IMR-90 (cell line): ENCODE data around the gene DAD1. TPM values are rescaled to one million over a fixed set of nuclear protein-coding genes. Genes with fewer than 3 reads are reported as not detected.
"Not testable (repeated sequence)": the region's sequence is repeated elsewhere in the genome, so short reads cannot be mapped to it uniquely, and the experiment has no call there.

ENCODE experiments used
- ATAC-seq: fragments of 200-7000 bp; cut with Tn5 transposase; 2 replicates; pipeline ENCODE4 v1.9.1; 2020; ENCODE audit warnings: low read depth, mild to moderate bottlenecking, moderate library complexity
- BruUV-seq: library from RNA; stranded (reverse); fragments of 400-500 nt; replicated peaks from 2 replicates; lab custom pipeline; 2021; lab: Mats Ljungman, UMichigan
- CTCF ChIA-PET: fragments of 300-600 bp; formaldehyde crosslinking; extraction: SDS; loops from one replicate; lab custom pipeline; 2021; ENCODE audit warnings: antibody characterized with exemption; lab: Yijun Ruan, JAX
- POLR2A ChIA-PET: fragments of 300-600 bp; sonication (Branson Sonifier 250); formaldehyde crosslinking; loops from one replicate; lab custom pipeline; 2022; ENCODE audit warnings: antibody characterized with exemption; ENCODE audit not compliant: unreplicated experiment; lab: Charles Lee
- DNase-seq: peaks from one replicate; pipeline ENCODE4 v3.0.0; 2013
- H2AFZ ChIP-seq: replicated peaks from 2 replicates; pipeline ENCODE3; 2013; ENCODE audit warnings: low read length, mild to moderate bottlenecking; ENCODE audit not compliant: poor library complexity
- H2AK5ac ChIP-seq: 2 replicates; pipeline ENCODE4 v1.6.1; 2013; ENCODE audit warnings: low read depth, low read length, inconsistent platforms
- H2AK9ac ChIP-seq: replicated peaks from 2 replicates; pipeline ENCODE3; 2013; ENCODE audit warnings: mild to moderate bottlenecking, low read depth, low read length, moderate library complexity; ENCODE audit not compliant: poor library complexity
- H2BK120ac ChIP-seq: 2 replicates; pipeline ENCODE4 v1.6.1; 2013; ENCODE audit warnings: low read depth, low read length, inconsistent platforms
- H2BK15ac ChIP-seq: 3 replicates; pipeline ENCODE4 v1.6.1; 2013; ENCODE audit warnings: low read depth, low read length, inconsistent platforms
- H2BK20ac ChIP-seq: 2 replicates; pipeline ENCODE4 v1.6.1; 2013; ENCODE audit warnings: low read depth, mild to moderate bottlenecking, inconsistent platforms, low read length, moderate library complexity
- H2BK5ac ChIP-seq: 2 replicates; pipeline ENCODE4 v1.6.1; 2013; ENCODE audit warnings: mild to moderate bottlenecking, low read depth, low read length, inconsistent platforms; ENCODE audit not compliant: poor library complexity, severe bottlenecking
- H3K14ac ChIP-seq: replicated peaks from 2 replicates; pipeline ENCODE4 v1.6.1; 2013; ENCODE audit warnings: low read depth, low read length, inconsistent platforms
- H3K18ac ChIP-seq: 2 replicates; pipeline ENCODE4 v1.6.1; 2013; ENCODE audit warnings: low read depth, low read length, control low read depth
- H3K23ac ChIP-seq: 2 replicates; pipeline ENCODE4 v1.6.1; 2013; ENCODE audit warnings: low read depth, low read length, inconsistent platforms
- H3K27ac ChIP-seq: 2 replicates; pipeline ENCODE4 v1.5.1; 2013; ENCODE audit warnings: mild to moderate bottlenecking, control low read depth, low read length; ENCODE audit not compliant: insufficient read depth
- H3K27me3 ChIP-seq: 2 replicates; pipeline ENCODE4 v1.6.1; 2013; ENCODE audit warnings: low read length; ENCODE audit not compliant: control insufficient read depth, insufficient read depth
- H3K36me3 ChIP-seq: 2 replicates; pipeline ENCODE4 v1.6.1; 2013; ENCODE audit warnings: low read length, mixed read lengths; ENCODE audit not compliant: control insufficient read depth, insufficient read depth
- H3K4ac ChIP-seq: 2 replicates; pipeline ENCODE4 v1.6.1; 2013; ENCODE audit warnings: low read depth, low read length, inconsistent platforms
- H3K4me1 ChIP-seq: 2 replicates; pipeline ENCODE4 v1.6.1; 2013; ENCODE audit warnings: low read length, mixed read lengths; ENCODE audit not compliant: control insufficient read depth, insufficient read depth
- H3K4me2 ChIP-seq: 2 replicates; pipeline ENCODE4 v1.6.1; 2013; ENCODE audit warnings: low read depth, mild to moderate bottlenecking, control low read depth, low read length, moderate library complexity
- H3K4me3 ChIP-seq: 2 replicates; pipeline ENCODE4 v1.5.1; 2013; ENCODE audit warnings: low read depth, mild to moderate bottlenecking, control low read depth, low read length, moderate library complexity; ENCODE audit not compliant: insufficient read depth
- H3K56ac ChIP-seq: 2 replicates; pipeline ENCODE4 v1.6.1; 2013; ENCODE audit warnings: low read length, inconsistent platforms; ENCODE audit not compliant: insufficient read depth; ENCODE audit errors: extremely low read depth
- H3K79me1 ChIP-seq, 2 experiments: 2 replicates each; pipeline ENCODE4 v1.6.1; 2013; ENCODE audit warnings: low read length in 2 of 2, inconsistent platforms in 1 of 2, low read depth in 1 of 2
- H3K9ac ChIP-seq: 2 replicates; pipeline ENCODE4 v1.6.1; 2013; ENCODE audit warnings: low read depth, low read length, control low read depth
- H3K9me1 ChIP-seq: 2 replicates; pipeline ENCODE4 v1.6.1; 2013; ENCODE audit warnings: low read length, inconsistent platforms; ENCODE audit not compliant: insufficient read depth
- H3K9me3 ChIP-seq: 2 replicates; pipeline ENCODE4 v1.6.1; 2013; ENCODE audit warnings: low read length; ENCODE audit not compliant: control insufficient read depth, insufficient read depth
- H4K20me1 ChIP-seq: 2 replicates; pipeline ENCODE4 v1.6.1; 2013; ENCODE audit warnings: low read length, inconsistent platforms; ENCODE audit not compliant: insufficient read depth
- H4K5ac ChIP-seq: 2 replicates; pipeline ENCODE4 v1.6.1; 2013; ENCODE audit warnings: mild to moderate bottlenecking, low read depth, low read length, control low read depth
- H4K8ac ChIP-seq, 2 experiments: 2 replicates each; pipeline ENCODE4 v1.6.1; 2013; ENCODE audit warnings: low read depth in 2 of 2, low read length in 2 of 2, control low read depth in 1 of 2, inconsistent platforms in 1 of 2
- H4K91ac ChIP-seq: 2 replicates; pipeline ENCODE4 v1.6.1; 2013; ENCODE audit warnings: low read depth, low read length, inconsistent platforms; ENCODE audit not compliant: insufficient read depth
- WGBS, 2 experiments: methylation state at CpG; one replicate each; pipeline versions ENCODE4 v1.1.5 to v1.1.7; 2013; ENCODE audit warnings: missing lambda C conversion rate in 2 of 2; ENCODE audit not compliant: insufficient read length in 1 of 2; ENCODE audit errors: extremely low coverage in 2 of 2; 5-methylcytosine and 5-hydroxymethylcytosine counted together
- dilution Hi-C: fragments of 300-500 bp; cut with HindIII; formaldehyde crosslinking; loops from one replicate; pipeline ENCODE4 v1.14.3; 2018; ENCODE audit warnings: low sequenced_read_pairs; ENCODE audit not compliant: unreplicated experiment
- in situ Hi-C: fragments of 300-500 bp; cut with MboI; formaldehyde crosslinking; loops from 3 replicates; pipeline ENCODE4 v1.14.3; 2019; ENCODE audit warnings: low sequenced_read_pairs, inconsistent platforms, mixed read lengths
- intact Hi-C: fragments of 100-400 bp; cut with micrococcal nuclease; formaldehyde crosslinking; loops from 2 replicates; pipeline ENCODE4 v1.10.0; 2022
- polyA plus RNA-seq, 3 experiments: library from polyadenylated mRNA; depleted of rRNA; stranded (reverse); fragments of >200 nt; gene quantifications; 2 replicates each; pipeline ENCODE4 v1.2.3, GENCODE V29; 2012; ENCODE audit warnings: low replicate concordance in 1 of 3
- total RNA-seq: library from RNA; depleted of rRNA; stranded (reverse); fragments of >200 nt; gene quantifications from 2 replicates; pipeline ENCODE4 v1.2.3, GENCODE V29; 2012

DAD1 gene
- total and polyA plus RNA-seq, 2 of the 4 experiments (the other 2 are of a cell fraction) = 396 to 496 TPM

DNA sequence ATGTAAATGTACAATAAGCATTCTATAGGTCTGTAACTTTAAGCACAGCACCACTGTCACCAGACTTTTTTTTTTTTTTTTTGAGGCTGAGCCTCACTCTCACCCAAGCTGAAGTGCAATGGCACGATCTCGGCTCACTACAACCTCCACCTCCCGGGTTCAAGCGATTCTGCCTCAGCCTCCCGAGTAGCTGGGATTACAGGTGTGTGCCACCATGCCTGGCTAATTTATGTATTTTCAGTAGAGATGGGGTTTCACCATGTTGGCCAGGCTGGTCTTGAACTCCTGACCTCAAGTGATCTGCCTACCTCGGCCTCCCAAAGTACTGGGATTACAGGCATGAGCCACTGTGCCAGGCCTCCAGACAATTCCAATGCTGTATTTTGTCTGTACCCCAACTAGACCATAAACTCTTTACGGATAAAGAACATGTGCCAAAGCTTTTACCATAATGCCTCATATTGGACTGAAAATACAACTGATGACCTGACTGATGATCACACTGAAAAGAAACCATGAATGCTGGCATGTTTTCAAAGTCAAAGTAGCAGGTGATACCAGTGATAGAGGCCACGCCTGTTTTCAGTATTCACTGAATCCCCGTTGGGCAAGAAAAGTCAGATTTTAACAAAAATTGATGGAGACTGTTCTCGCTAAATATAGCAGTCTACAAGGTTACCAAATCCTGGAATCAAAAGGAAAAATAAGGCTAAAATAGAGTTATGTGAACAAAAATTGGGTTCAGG, 1.2 kb downstream of the DAD1 start:
- dilution Hi-C loops, H3K4ac ChIP-seq, intact Hi-C loops, H2AK9ac ChIP-seq, DNase-seq, H3K9me3 ChIP-seq, H2AFZ ChIP-seq, H2BK120ac ChIP-seq, H2BK20ac ChIP-seq, BruUV-seq, H3K9me1 ChIP-seq, H4K5ac ChIP-seq, H3K27ac ChIP-seq, H2BK15ac ChIP-seq, H2BK5ac ChIP-seq, H3K18ac ChIP-seq, H4K91ac ChIP-seq, H3K4me1 ChIP-seq, H3K27me3 ChIP-seq, ATAC-seq, H3K36me3 ChIP-seq: not testable (repeated sequence)
- POLR2A ChIA-PET = interaction anchor here (0.6 to 0.9 kb wide), 3 partner anchors 11 to 395 kb away, joined by 3 to 5 read pairs (median 5); partner anchors contain the start of gene AJUBA
- Histone ChIP-seq H4K8ac (0 out of 4 replicates have a peak overlapping the region, but pooled peaks of 1 of the 2 experiments have one; percentile 75), H3K4me3 (peak overlapping the region; percentile 63), H3K14ac (peak overlapping the region; percentile 37; the same call in 1 of the 2 replicates), H3K56ac (peak overlapping the region; percentile 88; the same call in 1 of the 2 replicates), H3K23ac (peak overlapping the region; percentile 97; the same call in 1 of the 2 replicates), H2AK5ac (0 out of 2 replicates have a peak overlapping the region, but pooled peaks have one; percentile 49), H3K4me2 (peak overlapping the region; percentile 80), H3K79me1 (peaks cover 12 to 39% of the 10 kb centered on the region in 2 experiments), H3K9ac (peak overlapping the region; percentile 89; the same call in 1 of the 2 replicates), H4K20me1 (peaks cover 15% of the 10 kb centered on the region)
- CTCF ChIA-PET = interaction anchor here (0.7 kb wide), 1 partner anchor 58 kb away, joined by 3 read pairs; no protein-coding TSS in a partner anchor
- 58% methylated on average over 2 of the region's 10 CpGs; no CpG with 5 or more reads in 1 of the 2 experiments for WGBS, 2 experiments
- in situ Hi-C loops = loop anchor here (10.0 kb wide), 1 partner anchor 257 kb away; no protein-coding TSS in a partner anchor
